ENCODE data around the gene GOLGA5.

DNA sequence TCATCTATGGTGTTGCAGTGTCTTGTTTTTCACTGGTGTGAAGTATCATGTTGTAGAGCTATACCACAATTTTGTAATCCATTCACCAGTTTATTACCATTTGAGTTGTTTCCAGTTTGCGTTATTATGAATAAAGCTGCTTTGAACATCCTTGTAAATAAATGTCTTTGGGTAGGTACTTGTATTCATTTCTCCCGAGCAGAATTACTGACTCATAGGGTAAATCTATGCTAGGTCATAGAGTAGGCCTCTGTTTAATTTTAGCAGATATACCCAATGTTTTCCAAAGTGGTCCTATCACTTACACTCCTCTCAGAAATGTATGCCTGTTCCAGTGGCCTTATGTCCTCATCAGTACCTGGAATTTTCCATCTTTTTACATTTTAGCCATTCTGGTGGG is 6.6 kb upstream of the GOLGA5 start:
- TF ChIP-seq, protein P1, sequence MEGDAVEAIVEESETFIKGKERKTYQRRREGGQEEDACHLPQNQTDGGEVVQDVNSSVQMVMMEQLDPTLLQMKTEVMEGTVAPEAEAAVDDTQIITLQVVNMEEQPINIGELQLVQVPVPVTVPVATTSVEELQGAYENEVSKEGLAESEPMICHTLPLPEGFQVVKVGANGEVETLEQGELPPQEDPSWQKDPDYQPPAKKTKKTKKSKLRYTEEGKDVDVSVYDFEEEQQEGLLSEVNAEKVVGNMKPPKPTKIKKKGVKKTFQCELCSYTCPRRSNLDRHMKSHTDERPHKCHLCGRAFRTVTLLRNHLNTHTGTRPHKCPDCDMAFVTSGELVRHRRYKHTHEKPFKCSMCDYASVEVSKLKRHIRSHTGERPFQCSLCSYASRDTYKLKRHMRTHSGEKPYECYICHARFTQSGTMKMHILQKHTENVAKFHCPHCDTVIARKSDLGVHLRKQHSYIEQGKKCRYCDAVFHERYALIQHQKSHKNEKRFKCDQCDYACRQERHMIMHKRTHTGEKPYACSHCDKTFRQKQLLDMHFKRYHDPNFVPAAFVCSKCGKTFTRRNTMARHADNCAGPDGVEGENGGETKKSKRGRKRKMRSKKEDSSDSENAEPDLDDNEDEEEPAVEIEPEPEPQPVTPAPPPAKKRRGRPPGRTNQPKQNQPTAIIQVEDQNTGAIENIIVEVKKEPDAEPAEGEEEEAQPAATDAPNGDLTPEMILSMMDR (IDR thresholded peaks at IDR 0.05; ENCODE audit: insufficient read depth, low read length) = no peak
- TF ChIP-seq GABPA (IDR thresholded peaks at IDR 0.05; ENCODE audit: low read depth) = no peak

All from HL-60 (cell line).